HG03066 (cell line): ENCODE results near the gene SOX8.
"Not testable (repeated sequence)": the region's sequence is repeated elsewhere in the genome, so short reads cannot be mapped to it uniquely, and the experiment has no call there.

Experiments used
- ATAC-seq: cut with Tn5 transposase; IDR thresholded peaks from one replicate; pipeline ENCODE4 v1.9.1; 2021; ENCODE audit warnings: low read depth; ENCODE audit not compliant: unreplicated experiment

The SOX8 gene

DNA sequence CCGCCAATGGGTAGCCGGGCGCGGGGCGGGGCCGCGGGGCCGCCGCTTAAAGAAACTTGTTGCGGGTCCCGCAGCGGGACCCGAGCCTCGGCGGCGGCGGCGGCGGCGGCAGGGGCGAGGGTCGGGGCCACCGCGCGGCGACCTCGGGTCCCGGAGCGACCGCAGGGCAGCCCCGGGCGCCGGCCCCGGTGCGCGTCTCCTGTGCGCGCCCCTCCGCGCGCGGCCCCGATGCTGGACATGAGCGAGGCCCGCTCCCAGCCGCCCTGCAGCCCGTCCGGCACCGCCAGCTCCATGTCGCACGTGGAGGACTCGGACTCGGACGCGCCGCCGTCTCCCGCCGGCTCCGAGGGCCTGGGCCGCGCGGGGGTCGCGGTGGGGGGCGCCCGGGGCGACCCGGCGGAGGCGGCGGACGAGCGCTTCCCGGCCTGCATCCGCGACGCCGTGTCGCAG is at the start of gene SOX8:
TSS of gene SOX8 (plus strand) at position 76 of the 450 bp plus-strand sequence. CDS start at position 229, 153 bp downstream.
- ATAC-seq = no peak

DNA sequence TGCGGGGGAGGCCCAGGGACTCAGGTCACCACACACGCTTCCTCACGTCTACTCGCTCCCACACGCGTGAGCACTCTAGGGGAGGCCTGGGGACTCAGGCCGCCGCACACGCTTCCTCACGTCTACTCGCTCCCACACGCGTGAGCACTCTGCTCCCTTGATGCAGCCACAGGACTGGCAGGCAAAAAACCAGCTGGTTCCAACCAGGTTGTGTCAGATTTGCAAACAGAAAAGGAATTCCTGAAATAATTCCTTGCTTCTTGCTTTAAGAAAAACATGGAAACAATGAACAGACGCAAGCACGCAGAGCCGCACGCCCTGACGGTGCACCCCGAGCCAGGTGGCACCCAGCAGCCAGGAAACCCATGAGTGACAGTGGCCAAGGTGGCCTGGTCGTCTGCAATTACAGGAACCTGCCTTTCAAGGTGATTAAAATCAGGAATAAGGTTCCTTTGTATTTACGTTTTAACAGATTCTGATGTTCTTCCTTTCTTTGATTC is 48.7 kb upstream of the SOX8 start:
- ATAC-seq = no peak

DNA sequence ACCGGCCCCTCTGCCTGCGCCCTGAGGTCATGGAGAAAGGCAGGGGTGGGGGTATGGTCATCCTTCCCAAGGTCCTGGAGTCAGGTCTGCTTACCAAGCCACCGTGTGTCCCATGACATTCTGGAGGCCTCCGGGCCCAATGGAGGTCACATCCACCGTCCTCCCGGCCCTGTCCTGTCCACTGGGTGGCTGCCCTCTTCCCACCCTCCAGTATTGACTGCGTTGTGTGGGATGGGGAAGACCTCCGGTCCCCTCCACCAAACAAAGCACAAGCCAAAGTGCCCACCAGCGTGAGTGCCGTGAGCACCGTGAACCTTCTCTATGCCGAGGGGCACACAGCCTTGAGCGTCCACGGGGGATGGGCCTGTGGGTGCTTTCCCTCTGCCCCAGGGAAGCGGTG is 48.0 kb upstream of the SOX8 start:
- ATAC-seq = no peak

DNA sequence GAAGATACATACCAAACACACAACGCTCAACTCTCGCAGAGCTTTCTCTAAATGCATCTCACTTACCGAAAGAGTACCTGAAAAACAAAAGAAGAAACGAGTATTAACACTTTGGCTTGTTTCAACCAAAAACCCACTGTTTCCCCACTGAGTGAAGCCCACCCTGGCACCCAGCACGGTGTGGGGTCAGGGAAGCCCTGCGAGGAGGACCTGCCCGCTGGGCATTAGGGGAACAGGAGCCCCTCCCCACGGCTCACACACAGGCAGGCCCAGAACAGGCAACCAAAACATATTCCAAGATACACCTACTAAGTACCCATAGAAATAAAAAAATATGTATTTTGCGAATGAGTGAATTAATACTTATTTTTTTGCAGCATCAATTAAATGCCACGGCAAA is 47.4 kb upstream of the SOX8 start:
- ATAC-seq = no peak

DNA sequence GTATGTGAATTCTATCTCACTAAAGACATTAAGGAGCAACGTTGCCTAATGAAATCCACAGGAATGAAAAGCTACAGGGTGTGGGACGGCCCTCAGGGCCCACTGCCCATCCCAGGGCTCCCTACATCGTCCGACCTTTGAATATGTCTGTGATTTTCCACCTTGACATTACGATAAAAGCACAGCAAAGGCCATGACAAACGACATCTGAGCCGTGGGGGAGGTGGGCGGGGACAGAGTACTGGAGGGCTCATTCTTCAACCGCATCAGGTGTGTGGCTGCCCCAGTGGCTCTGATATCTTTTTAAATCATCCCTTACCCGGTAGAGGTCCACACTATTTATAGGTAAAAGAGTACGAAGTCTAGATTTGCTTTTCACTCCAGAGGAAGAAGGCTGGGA is 45.9 kb upstream of the SOX8 start:
- no peak for ATAC-seq

DNA sequence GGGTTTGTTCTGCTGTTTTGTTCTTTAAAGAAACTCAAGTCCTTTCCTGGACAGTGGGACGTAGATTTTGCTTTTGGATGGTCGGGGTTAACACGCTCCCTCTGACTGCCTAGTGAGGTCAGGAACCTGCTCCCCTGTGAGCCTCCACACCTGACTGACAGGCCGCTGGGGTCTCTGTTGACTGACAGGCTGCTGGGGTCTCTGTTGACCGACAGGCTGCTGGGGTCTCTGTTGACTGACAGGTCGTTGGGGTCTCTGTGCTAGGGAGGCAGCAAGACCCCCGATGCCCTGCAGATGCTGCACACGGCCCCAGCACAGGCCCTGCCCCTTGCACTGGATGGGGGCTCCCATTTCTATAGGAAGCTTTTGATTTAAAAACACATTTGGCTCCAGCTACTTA is 44.3 kb upstream of the SOX8 start:
- ATAC-seq = no peak

DNA sequence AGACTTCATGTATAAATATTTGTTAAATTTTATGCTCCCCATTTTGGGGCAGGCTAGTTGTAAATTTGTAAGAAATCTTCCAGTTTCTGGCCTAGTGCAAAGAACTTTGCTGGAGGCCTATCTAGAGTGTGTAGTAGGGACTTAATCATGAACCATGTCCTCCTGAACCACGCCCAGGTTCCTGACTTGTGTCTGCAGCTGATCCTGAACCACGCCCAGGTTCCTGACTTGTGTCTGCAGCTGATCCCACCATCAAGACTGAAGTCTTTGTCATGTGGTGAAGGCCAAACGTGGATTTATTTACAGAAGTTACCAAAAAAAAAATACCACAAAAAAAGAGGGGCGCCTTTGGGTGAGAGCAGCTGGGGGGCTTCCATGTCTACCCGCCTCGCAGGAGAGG is 43.8 kb upstream of the SOX8 start:
- no peak for ATAC-seq

DNA sequence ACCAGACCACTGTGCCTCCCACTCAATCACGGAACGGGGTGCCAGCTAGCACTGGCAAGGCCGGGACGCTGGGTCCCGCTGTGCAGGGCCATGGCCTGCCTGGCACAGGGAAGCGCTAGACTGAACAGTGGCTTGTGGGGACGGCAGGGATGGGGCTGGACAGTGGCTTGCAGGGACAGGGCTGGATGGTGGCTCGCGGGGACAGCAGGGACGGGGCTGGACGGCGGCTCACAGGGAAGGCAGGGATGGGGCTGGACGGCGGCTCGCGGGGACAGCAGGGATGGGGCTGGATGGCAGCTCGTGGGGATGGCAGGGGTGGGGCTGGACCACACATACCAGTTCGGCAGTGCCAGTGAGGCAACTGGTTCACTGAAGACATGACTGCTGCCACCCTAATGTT is 43.4 kb upstream of the SOX8 start:
- no peak for ATAC-seq

DNA sequence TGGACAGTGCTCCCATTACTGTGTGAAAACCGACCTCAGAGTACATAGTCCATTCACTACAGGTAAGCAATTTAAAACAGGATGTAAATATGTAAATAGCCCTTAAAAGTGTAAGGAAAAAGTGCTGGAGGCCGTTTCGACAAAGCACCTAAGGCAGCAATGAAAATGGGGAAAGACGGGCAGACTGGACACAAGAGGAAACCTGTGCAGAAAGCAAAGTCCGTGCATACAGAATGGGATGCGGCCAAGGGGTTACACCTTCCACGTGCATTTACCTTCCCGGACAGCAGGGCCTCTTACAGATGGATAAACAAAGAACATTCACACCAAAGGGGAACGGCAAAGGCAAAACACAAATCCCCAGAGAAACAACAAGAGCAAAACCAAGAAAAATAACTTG is 42.8 kb upstream of the SOX8 start:
- no peak for ATAC-seq

DNA sequence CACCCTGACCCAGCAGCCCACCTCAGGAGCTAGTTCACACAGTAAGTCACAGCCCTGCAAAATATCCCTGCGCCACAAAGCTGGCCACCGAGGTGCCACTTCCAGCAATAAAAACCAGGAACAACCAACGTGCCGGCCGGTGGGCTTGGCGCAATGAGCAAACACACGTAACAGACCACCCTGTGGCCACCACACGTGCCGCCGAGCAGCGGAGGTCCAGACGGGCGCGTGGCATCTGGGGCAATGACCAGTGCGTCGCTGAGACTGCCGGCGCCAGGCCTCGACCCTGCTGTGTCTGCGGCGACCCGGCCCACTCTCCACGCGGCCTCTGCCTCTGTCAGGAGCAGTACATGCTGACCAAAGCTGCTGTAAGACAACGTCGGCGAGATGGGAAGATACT is 42.3 kb upstream of the SOX8 start:
- no peak for ATAC-seq

DNA sequence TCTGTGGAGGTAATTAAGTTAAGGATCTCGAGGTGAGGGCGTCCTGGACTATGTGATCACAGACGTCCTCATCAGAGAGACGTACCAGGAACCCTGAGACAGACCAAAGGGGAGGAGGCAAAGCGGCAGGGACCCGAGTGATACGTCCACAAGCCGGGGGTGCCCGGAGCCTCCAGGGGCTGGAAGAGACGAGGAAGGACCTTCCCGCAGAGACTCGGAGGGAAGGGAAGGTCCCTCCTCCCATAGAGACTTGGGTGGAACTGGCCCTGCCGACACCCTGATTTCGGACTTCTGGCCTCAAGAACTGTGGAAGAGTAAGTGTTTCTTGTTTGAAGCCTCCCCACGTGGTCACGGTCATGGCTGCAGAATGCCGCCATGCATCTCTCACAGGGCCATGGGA is 41.6 kb upstream of the SOX8 start:
- no peak for ATAC-seq

DNA sequence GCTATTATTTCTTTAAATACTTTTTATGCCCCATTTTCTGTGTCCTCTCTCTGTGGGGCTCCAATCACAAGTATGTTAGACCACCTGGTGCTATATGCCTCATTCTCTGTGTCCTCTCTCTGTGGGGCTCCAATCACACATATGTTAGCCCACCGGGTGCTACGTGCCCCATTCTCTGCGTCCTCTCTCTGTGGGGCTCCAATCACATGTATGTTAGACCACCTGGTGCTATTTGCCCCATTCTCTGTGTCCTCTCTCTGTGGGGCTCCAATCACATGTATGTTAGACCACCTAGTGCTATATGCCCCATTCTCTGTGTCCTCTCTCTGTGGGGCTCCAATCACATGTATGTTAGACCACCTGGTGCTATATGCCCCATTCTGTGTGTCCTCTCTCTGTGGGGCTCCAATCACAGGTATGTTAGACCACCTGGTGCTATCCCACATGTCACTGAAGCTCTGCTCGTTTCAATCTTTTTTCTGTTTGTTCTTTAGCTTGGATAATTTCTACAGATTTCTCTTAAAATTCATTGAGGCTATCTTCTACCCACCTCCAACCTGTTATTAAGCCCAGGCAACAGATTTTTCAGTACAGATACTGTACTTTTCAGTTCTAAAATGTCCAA is 39.0 kb upstream of the SOX8 start:
- ATAC-seq = no peak

DNA sequence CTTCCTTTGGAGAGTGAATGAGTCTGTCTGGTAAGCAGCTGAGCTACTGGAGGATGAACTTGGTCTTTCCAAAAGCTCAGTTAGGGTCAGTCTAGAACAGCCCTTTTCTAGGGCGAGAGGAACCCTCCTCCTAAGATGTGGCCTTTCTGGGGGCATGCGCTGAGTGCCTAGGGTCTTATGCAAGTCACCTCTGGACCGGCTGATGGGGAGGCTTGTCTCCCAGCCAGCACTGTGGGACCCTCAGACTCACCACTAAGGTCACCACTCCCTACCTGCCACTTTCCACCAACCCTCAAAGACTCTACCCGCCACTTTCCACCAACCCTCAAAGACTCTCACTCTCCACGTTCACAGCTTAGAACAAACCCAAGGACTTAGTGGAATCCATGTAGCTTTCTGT is 37.6 kb upstream of the SOX8 start:
- no peak for ATAC-seq

DNA sequence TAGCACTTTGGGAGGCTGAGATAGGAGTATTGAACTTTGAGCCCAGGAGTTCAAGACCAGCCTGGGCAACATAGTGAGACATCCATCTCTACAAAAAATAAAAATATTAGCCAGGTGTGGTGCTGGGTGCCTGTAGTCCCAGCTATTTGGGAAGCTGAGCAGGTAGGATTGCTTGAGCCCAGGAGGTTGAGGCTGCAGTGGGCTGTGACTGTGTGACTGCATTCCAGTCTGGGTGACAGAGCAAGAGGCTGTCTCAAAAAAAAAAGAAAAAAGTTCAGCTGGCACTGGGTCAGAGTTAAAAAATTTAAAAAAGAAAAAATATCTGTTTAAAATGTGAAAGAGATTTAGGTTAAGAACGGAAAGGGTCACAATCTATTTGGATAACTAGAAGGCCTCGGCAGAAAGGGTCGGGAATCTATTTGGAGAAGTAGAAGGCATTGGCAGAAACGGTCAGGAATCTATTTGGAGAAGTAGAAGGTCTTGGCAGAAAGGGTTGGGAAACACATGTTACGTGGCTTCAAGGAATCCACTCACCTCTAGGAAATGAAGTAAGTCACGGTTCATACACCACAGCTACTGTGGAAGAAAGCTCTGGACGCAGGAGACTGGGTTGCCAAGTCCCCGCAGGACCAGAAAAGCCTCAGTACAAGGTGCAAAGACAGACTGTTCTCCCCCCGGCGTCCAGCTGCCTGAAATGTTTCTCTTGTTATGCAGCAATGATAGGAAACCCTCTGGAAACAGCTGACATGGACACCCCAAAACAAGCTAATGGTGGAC is 36.1 kb upstream of the SOX8 start:
- ATAC-seq = no peak

DNA sequence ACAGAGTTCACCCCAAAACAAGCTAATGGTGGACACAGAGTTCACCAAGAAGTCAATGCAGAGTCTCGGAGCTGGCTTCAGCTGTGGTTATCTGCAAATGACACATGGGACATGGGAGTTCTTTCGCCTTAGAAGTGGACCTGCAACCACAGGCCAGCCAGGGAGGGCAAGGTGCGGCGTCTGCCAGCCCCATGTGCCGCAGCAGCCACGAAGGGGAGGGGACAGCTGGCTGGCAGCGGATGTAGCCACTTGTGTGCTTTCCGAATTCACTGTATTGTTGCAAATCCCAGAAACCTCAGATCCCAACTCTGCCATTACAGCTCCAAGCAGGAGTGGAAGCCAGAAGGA is 35.5 kb upstream of the SOX8 start:
- no peak for ATAC-seq

DNA sequence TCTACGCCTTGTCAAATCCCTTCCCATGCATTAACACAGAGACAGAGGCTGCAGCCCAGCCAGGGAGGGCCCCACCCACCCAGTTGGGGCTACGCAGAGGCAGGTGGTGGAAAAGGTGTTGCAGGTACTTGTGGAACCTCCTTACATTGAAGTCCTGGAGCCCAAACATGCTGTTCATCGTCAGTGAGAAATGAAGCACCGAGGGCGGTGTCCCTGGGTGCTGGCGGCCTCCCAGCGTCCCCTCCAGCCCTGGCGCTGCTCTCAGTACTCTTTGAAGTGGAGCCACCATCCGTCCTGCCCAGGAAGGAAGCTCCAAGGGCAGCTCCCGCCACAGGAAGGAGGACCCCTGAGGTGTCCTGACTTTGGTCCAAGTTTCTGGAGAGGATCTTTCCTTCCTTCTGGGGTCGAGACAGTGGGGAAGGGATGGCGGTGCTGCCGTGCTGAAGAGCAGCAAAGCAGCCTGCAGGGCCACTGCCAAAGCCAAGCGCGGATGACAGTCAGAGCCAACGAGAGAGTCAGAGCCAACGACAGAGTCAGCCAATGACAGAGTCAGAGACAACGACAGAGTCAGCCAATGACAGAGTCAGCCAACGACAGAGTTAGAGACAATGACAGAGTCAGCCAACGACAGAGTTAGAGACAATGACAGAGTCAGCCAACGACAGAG is 34.2 kb upstream of the SOX8 start:
- no peak for ATAC-seq

DNA sequence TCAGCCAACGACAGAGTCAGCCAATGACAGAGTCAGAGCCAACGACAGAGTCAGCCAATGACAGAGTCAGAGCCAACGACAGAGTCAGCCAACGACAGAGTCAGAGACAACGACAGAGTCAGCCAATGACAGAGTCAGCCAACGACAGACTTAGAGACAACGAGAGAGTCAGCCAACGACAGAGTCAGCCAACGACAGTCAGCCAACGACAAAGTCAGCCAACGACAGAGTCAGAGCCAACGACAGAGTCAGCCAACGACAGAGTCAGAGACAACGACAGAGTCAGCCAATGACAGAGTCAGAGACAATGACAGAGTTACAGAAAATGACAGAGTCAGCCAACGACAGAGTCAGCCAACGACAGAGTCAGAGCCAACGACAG is 33.7 kb upstream of the SOX8 start:
- not testable (repeated sequence) for ATAC-seq

DNA sequence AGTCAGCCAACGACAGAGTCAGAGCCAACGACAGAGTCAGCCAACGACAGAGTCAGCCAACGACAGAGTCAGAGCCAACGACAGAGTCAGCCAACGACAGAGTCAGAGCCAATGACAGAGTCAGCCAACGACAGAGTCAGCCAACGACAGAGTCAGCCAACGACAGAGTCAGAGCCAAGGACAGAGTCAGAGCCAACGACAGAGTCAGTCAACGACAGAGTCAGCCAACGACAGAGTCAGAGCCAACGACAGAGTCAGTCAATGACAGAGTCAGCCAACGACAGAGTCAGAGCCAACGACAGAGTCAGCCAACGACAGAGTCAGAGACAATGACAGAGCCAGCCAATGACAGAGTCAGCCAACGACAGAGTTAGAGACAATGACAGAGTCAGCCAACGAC is 32.8 kb upstream of the SOX8 start:
- ATAC-seq = not testable (repeated sequence)

DNA sequence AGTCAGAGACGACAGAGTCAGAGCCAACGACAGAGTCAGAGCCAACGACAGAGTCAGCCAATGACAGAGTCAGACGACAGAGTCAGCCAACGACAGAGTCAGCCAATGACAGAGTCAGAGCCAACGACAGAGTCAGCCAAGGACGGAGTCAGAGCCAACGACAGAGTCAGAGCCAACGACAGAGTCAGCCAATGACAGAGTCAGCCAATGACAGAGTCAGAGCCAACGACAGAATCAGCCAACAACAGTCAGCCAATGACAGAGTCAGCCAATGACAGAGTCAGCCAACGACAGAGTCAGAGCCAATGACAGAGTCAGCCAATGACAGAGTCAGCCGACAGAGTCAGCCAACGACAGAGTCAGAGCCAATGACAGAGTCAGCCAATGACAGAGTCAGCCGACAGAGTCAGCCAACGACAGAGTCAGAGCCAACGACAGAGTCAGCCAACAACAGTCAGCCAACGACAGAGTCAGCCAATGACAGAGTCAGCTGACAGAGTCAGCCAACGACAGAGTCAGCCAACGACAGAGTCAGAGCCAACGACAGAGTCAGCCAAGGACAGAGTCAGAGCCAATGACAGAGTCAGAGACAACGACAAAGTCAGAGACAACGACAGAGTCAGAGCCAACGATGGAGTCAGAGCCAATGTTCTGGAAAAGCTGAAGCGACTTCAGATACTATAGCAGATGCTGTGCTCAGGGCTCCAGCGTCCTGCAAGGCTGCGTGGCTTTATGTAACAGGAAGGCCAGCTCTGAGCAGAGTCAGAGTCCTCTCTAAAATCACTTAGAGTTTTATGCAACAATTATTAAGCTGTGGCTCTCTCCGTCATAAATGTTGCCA is 30.6 kb upstream of the SOX8 start:
- not testable (repeated sequence) for ATAC-seq

DNA sequence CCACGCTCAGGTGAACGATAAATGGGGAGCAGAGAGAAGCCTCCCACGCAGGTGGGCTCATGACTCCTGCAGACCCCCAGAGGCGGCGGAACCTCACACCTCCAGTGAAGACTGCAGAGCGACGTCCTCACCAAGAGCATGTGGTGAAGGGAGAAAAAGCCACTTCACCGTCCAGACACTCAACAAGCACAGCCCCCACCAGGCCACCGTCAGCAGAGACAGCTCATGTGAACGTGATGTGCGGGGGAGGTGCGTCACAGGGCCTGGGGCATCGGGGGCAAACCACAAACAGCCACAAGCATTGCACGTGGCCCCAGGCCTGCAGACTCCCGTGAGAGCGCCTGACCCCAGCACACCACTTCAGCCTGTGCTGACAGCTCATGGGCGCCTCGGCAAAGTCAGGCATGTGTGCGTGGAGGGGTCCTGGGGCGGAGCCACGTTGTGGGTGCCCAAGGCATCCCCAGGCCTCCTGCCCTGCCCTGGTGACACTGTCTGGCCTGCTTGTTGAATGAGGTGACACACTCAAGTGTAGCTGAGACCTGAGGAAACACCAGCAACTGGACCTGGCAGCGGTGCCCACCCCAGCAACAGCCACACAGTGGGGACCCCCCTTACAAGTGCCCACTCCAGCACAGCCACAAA is 29.8 kb upstream of the SOX8 start:
- no peak for ATAC-seq
